ENCODE data around the gene MTHFR.

MTHFR gene

GRCh38 chr1:11796036-11796828, 9.5 kb downstream of the MTHFR start:
- DNase-seq (ENCODE audit: low read depth): no peak

- DNase-seq (ENCODE audit: low read depth): no peak
Measured at GRCh38 chr1:11795238-11795890, 10.4 kb downstream of the MTHFR start.

- DNase-seq (ENCODE audit: low read depth): no peak
Measured at GRCh38 chr1:11794446-11795237, 11.1 kb downstream of the MTHFR start.

- DNase-seq (ENCODE audit: low read depth): no peak
Measured at GRCh38 chr1:11793819-11794218, 11.9 kb downstream of the MTHFR start.

GRCh38 chr1:11792106-11792505, 13.7 kb downstream of the MTHFR start:
- no peak for DNase-seq (ENCODE audit: low read depth)

GRCh38 chr1:11790880-11791715, 14.7 kb downstream of the MTHFR start:
- DNase-seq (ENCODE audit: low read depth): no peak

- DNase-seq (ENCODE audit: low read depth): no peak
Measured at GRCh38 chr1:11790101-11790879, 15.5 kb downstream of the MTHFR start.

- DNase-seq (ENCODE audit: low read depth): no peak
Measured at GRCh38 chr1:11789126-11790067, 16.4 kb downstream of the MTHFR start.

- DNase-seq (ENCODE audit: low read depth): no peak
Measured at GRCh38 chr1:11788549-11789053, 17.2 kb downstream of the MTHFR start.

GRCh38 chr1:11787804-11788436, 17.8 kb downstream of the MTHFR start:
- no peak for DNase-seq (ENCODE audit: low read depth)

GRCh38 chr1:11787251-11787803, 18.4 kb downstream of the MTHFR start:
- no peak for DNase-seq (ENCODE audit: low read depth)

GRCh38 chr1:11786168-11786567, 19.6 kb downstream of the MTHFR start:
- DNase-seq (ENCODE audit: low read depth): no peak

GRCh38 chr1:11784993-11785769, 20.6 kb downstream of the MTHFR start:
- DNase-seq (ENCODE audit: low read depth): no peak

- no peak for DNase-seq (ENCODE audit: low read depth)
Measured at GRCh38 chr1:11784256-11784992, 21.3 kb downstream of the MTHFR start.

- DNase-seq (ENCODE audit: low read depth): no peak
Measured at GRCh38 chr1:11783556-11783955, 22.2 kb downstream of the MTHFR start.

GRCh38 chr1:11782127-11782708, 23.5 kb downstream of the MTHFR start:
- no peak for DNase-seq (ENCODE audit: low read depth)

- no peak for DNase-seq (ENCODE audit: low read depth)
Measured at GRCh38 chr1:11781297-11781696, 24.5 kb downstream of the MTHFR start.

All from activated T-helper 1 cell treated with Interleukin-2 at 50 U/mL for 16 hours (primary cell).